ENCODE results near the gene CNPY3. TPM values are rescaled to one million over a fixed set of nuclear protein-coding genes. Genes with fewer than 3 reads are reported as not detected.

The CNPY3 gene
- total RNA-seq, 1 donor from 2014 or later = 38.0 TPM

DNA sequence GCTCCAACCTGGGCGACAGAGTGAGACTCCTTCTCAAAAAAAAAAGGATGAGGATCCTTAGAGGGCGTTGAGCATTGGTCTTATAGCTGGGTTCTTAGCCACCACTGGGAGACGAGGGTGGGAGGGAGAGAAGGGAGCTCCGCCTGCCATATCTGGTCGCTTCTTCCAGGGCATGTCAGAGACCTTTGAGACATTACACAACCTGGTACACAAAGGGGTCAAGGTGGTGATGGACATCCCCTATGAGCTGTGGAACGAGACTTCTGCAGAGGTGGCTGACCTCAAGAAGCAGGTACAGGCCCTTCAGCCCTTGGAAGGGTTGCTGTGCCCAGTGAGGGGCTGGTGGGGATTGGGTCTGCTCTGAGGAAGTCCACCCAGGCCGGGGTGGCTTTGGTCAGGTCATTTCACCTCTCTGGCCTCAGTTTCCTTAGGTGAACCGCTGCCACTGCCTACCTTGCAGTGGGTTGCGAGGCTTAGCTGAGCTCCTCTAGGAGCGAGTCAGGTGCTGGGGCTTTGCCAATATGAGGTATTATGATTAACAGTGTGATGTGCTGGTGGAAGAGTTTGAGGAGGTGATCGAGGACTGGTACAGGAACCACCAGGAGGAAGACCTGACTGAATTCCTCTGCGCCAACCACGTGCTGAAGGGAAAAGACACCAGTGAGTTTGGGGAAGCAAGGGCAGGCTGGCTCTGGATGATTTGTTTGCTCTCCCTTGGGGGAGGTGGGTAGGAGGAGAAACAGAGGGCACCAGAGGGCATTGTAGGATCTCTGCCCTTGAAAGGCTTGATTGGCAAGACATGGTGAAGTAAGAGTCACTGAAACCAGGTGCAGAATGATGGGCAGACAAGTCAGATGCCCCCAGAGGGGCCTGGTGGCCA is 8.5 kb downstream of the CNPY3 start:
- Histone ChIP-seq H3K9me3 (ENCODE audit: low read depth) (no peaks in the 10 kb centered on the region), H4K20me1 (ENCODE audit: low read depth) (peaks cover 13% of the 10 kb centered on the region), H3K79me2 (ENCODE audit: low read depth) (peaks cover 33% of the 10 kb centered on the region), H3K27ac (no peak overlapping the region), H3K27me3 (no peaks in the 10 kb centered on the region), H3K4me1 (no peaks in the 10 kb centered on the region), H2AFZ (replicated peaks) (no peak overlapping the region), H3K4me3 (no peak overlapping the region), H3F3A (ENCODE audit: low read depth) (no peaks in the 10 kb centered on the region), H3K36me3 (no peaks in the 10 kb centered on the region), H3K9ac (no peak overlapping the region), H3K4me2 (no peak overlapping the region)
- Mint-ChIP-seq H3K27ac (no peak overlapping the region), H3K4me3 (no peak overlapping the region), H3K4me1 (no peaks in the 10 kb centered on the region), H3K36me3 (peaks cover 19% of the 10 kb centered on the region), H3K9me3 (no peaks in the 10 kb centered on the region), H3K27me3 (ENCODE audit: insufficient read depth, low read depth) (peaks cover 7% of the 10 kb centered on the region)
- DNase-seq (ENCODE audit: low spot score) = no peak
- TF ChIP-seq EZH2 (IDR thresholded peaks at IDR 0.05) = no peak
- TF ChIP-seq, protein P1, sequence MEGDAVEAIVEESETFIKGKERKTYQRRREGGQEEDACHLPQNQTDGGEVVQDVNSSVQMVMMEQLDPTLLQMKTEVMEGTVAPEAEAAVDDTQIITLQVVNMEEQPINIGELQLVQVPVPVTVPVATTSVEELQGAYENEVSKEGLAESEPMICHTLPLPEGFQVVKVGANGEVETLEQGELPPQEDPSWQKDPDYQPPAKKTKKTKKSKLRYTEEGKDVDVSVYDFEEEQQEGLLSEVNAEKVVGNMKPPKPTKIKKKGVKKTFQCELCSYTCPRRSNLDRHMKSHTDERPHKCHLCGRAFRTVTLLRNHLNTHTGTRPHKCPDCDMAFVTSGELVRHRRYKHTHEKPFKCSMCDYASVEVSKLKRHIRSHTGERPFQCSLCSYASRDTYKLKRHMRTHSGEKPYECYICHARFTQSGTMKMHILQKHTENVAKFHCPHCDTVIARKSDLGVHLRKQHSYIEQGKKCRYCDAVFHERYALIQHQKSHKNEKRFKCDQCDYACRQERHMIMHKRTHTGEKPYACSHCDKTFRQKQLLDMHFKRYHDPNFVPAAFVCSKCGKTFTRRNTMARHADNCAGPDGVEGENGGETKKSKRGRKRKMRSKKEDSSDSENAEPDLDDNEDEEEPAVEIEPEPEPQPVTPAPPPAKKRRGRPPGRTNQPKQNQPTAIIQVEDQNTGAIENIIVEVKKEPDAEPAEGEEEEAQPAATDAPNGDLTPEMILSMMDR (IDR thresholded peaks at IDR 0.05) = no peak
- TF ChIP-seq EZH2phosphoT487 (IDR thresholded peaks at IDR 0.05) = no peak

DNA sequence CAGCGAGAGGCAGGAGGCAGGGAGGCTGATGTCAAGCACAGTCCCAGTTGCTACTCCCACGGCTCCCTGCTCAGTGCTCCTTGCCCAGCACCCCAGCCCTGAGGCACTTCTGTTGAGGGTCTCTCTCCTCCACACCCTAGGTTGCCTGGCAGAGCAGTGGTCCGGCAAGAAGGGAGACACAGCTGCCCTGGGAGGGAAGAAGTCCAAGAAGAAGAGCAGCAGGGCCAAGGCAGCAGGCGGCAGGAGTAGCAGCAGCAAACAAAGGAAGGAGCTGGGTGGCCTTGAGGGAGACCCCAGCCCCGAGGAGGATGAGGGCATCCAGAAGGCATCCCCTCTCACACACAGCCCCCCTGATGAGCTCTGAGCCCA is 9.1 kb downstream of the CNPY3 start:
- no peak for DNase-seq (ENCODE audit: low spot score)
- no peaks in the 10 kb centered on the region for H3K4me1 ChIP-seq
- H3K27ac ChIP-seq = no peak overlapping the region
- H3K27me3 ChIP-seq = no peaks in the 10 kb centered on the region
- H3K36me3 Mint-ChIP-seq = peaks cover 21% of the 10 kb centered on the region
- H3K4me2 ChIP-seq = no peak overlapping the region
- TF ChIP-seq, protein P1 (IDR thresholded peaks at IDR 0.05) = no peak
- no peak for TF ChIP-seq EZH2 (IDR thresholded peaks at IDR 0.05)
- no peak for TF ChIP-seq EZH2phosphoT487 (IDR thresholded peaks at IDR 0.05)
- H3K4me3 ChIP-seq = no peak overlapping the region
- H3K4me1 Mint-ChIP-seq = no peaks in the 10 kb centered on the region
- no peaks in the 10 kb centered on the region for H3F3A ChIP-seq (ENCODE audit: low read depth)
- H4K20me1 ChIP-seq (ENCODE audit: low read depth) = peaks cover 7% of the 10 kb centered on the region
- no peak overlapping the region for H3K27ac Mint-ChIP-seq
- peaks cover 7% of the 10 kb centered on the region for H3K27me3 Mint-ChIP-seq (ENCODE audit: insufficient read depth, low read depth)
- H3K4me3 Mint-ChIP-seq = no peak overlapping the region
- H3K9me3 ChIP-seq (ENCODE audit: low read depth) = no peaks in the 10 kb centered on the region
- peaks cover 26% of the 10 kb centered on the region for H3K79me2 ChIP-seq (ENCODE audit: low read depth)
- H3K9me3 Mint-ChIP-seq = no peaks in the 10 kb centered on the region
- no peak overlapping the region for H3K9ac ChIP-seq
- no peak overlapping the region for H2AFZ ChIP-seq (replicated peaks)
- no peaks in the 10 kb centered on the region for H3K36me3 ChIP-seq

DNA sequence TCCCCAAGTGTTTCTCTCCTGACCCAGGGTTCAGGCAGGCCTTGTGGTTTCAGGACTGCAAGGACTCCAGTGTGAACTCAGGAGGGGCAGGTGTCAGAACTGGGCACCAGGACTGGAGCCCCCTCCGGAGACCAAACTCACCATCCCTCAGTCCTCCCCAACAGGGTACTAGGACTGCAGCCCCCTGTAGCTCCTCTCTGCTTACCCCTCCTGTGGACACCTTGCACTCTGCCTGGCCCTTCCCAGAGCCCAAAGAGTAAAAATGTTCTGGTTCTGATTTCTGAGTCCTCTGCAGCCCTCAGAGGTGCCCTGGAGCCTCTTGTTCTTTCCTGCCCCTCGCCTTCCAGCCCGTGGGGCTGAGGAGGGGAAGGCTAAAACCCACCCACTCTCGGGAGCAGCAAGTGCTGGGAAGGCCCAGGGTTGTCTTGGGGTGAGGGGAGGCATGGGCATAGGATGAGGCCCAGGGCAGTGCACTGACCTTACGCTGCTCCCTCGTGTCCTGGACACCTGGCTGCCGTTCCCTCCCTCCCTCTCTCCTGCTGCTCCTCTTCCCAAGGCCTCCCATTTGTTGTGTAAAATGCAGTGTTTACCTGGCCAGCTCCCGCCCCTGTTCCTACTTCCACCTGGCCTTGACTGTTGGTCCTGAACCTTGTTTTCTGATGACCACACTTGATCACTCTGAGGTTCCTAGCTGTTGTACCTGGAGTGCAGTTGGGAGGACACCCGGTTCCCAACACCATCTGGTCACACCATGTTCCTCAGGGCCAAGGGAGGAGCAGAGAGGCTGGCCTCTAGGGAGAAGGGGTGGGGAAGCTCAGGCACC is 9.9 kb downstream of the CNPY3 start:
- Histone ChIP-seq H3K4me1 (no peaks in the 10 kb centered on the region), H3K9me3 (ENCODE audit: low read depth) (no peaks in the 10 kb centered on the region), H3K9ac (no peak overlapping the region), H3K27me3 (no peaks in the 10 kb centered on the region), H3K4me3 (no peak overlapping the region), H3K27ac (no peak overlapping the region), H3K79me2 (ENCODE audit: low read depth) (peaks cover 19% of the 10 kb centered on the region), H3F3A (ENCODE audit: low read depth) (no peaks in the 10 kb centered on the region), H2AFZ (replicated peaks) (no peak overlapping the region), H3K4me2 (no peak overlapping the region), H4K20me1 (ENCODE audit: low read depth) (peaks cover 6% of the 10 kb centered on the region), H3K36me3 (no peaks in the 10 kb centered on the region)
- TF ChIP-seq, protein P1 (IDR thresholded peaks at IDR 0.05) = no peak
- TF ChIP-seq EZH2 (IDR thresholded peaks at IDR 0.05) (no peak), EZH2phosphoT487 (IDR thresholded peaks at IDR 0.05) (no peak)
- no peaks in the 10 kb centered on the region for H3K4me1 Mint-ChIP-seq
- H3K27me3 Mint-ChIP-seq (ENCODE audit: insufficient read depth, low read depth) = peaks cover 5% of the 10 kb centered on the region
- H3K9me3 Mint-ChIP-seq = no peaks in the 10 kb centered on the region
- DNase-seq (ENCODE audit: low spot score) = no peak
- no peak overlapping the region for H3K27ac Mint-ChIP-seq
- no peak overlapping the region for H3K4me3 Mint-ChIP-seq
- peaks cover 20% of the 10 kb centered on the region for H3K36me3 Mint-ChIP-seq

Data from neural progenitor cell (in vitro differentiated cells).